Measurements from ENCODE around the gene CSRP2.

DNA sequence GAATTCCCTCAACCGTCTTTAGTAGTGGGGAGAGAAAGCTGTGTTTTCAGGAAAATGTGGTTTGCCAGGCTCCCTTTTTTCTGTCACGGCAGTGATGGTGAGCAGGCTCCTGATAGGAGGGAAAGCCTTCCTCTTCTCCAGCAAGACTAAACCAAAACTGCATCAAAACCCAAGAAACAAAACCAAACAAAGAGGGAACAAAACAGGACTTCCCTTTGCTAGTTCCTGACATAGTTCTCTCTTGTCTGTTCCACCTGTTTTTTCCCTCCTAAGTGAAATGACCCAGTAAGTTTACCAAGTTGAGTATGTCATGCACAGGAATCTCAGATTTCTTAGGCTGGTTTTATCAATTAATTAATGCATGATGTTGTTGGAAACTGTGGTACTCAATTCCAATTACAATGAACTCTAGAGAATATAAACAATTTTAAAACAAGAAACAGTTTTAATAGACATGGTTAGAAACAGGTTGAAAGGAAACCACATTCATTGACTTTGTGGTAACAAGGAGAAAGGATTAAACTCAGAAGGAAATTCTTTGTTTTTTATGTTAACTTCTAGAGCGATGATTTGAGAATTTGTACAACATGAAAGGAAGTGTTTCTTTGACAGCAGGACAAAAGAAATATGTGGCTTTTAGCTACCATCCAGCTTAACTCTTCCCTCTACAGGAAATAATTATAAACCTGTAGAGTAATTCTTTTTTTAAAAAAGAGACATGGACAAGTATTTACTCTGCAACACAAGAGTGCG, 23.0 kb upstream of the CSRP2 start:
- TF ChIP-seq, protein P1, sequence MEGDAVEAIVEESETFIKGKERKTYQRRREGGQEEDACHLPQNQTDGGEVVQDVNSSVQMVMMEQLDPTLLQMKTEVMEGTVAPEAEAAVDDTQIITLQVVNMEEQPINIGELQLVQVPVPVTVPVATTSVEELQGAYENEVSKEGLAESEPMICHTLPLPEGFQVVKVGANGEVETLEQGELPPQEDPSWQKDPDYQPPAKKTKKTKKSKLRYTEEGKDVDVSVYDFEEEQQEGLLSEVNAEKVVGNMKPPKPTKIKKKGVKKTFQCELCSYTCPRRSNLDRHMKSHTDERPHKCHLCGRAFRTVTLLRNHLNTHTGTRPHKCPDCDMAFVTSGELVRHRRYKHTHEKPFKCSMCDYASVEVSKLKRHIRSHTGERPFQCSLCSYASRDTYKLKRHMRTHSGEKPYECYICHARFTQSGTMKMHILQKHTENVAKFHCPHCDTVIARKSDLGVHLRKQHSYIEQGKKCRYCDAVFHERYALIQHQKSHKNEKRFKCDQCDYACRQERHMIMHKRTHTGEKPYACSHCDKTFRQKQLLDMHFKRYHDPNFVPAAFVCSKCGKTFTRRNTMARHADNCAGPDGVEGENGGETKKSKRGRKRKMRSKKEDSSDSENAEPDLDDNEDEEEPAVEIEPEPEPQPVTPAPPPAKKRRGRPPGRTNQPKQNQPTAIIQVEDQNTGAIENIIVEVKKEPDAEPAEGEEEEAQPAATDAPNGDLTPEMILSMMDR (IDR thresholded peaks at IDR 0.05), result no peak
- no peak for TF ChIP-seq POLR2A (IDR thresholded peaks at IDR 0.05)

Measured in upper lobe of left lung (tissue), 4 donors.